ENCODE results near the gene NUPR1.
"Not testable (repeated sequence)": the region's sequence is repeated elsewhere in the genome, so short reads cannot be mapped to it uniquely, and the experiment has no call there.

The NUPR1 gene

DNA sequence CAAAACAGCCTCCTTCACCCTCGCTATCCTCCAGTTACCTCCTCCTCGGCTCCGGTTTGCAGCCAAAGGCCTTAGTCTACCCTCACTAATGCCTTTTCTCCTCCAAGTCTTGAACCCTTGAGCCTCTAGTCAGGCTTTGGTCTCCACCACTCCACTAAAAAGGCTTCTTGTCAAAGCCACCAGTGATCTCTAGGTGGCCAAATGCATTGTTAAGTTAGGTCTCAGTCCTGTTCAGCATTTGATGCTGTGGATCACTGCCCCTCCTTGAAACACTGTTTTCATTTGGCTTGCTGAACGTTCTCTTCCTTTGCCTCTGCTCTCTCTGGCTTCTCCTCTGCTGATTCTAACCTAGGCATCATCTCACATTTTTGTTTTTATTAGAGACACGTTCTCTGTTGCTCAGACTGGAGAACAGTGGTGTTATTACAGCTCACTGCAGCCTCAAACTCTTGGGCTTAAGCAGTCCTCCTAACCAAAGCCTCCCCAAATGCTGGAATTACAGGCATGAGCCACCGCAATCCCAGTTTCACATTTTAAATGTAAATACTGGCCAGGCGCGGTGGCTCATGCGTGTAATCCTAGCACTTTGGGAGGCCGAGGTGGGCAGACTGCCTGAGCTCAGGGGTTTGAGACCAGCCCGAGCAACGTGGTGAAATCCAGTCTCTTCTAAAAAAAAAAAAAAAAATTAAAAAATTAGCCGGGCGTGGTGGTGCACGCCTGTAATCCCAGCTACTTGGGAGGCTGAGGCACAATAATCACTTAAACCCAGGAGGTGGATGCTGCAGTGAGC is 16.1 kb upstream of the NUPR1 start:
- DNase-seq (ENCODE audit: low spot score): no peak

DNA sequence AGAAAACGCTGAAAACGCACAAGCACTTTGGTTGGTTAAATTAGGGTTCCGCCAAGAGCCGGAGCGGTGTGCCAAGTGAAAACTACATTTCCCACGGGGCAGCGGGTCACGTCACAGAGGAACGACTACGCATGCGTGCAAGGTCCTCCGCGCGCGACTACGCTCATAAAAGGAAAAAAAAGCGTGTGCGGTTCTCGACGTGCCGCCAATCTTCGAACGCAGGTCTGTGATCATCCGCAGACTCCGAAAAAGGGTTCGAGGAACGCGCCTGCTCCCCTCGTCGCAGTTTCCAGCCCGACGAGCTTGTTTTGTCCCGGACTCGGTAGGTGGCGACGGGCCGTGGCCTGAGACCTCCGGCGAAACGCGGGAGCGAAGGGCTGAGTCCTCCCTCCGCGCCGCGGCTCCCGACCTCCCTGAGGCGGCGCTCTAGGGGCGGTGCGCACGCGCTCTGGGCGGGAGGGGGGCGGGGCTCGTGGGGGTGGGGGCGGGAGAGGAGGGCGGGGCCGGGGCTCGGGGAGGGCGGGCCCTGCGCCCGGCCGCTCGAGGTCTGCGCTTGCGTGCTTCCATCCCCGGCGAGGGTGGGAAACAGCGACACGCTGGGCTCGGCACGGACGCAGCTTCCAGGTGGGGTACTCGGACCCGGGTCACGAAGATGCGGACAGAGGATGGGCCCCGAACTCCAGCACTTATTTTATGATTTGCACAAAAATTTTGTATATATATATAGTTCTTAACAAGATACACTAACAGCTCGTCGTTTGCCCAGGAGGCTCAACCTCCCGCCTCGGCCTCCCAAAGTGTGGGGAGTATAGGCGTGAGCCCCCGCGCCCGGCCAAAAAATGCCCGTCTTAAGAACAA is 15.2 kb upstream of the NUPR1 start, which contains the start of gene SGF29:
Gene SGF29, plus strand, starts transcription at position 145 of the 858 bp plus-strand sequence. CDS start 27,150 bp downstream, outside the sequence.
- DNase-seq (ENCODE audit: low spot score): peak; percentile 95

DNA sequence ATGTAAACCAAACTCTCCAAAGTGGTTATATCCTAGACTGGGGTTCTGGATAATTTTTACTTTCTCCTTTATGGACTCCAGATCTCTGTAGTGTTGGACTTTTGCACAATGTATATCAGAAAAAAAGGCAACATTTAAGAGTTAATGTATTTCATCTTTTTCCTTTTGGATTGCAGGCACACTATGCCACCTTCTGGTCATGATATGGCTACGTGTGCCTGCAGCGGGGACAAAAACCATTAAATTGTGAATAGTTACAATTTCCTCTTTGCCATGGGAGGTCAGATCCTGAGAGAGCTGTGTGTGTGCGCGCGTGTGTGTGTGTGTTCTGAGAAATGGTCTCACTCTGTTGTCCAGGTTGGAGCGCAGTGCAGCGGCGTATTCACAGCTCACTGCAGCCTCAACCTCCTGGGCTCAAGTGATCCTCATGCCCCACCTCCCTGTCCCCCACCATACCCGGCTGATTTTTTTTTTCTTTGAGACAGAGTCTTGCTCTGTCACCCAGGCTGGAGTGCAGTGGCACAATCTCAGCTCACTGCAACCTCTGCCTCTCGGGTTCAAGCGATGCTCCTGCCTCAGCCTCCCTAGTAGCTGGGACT is 10.6 kb upstream of the NUPR1 start:
- no peak for DNase-seq (ENCODE audit: low spot score)

DNA sequence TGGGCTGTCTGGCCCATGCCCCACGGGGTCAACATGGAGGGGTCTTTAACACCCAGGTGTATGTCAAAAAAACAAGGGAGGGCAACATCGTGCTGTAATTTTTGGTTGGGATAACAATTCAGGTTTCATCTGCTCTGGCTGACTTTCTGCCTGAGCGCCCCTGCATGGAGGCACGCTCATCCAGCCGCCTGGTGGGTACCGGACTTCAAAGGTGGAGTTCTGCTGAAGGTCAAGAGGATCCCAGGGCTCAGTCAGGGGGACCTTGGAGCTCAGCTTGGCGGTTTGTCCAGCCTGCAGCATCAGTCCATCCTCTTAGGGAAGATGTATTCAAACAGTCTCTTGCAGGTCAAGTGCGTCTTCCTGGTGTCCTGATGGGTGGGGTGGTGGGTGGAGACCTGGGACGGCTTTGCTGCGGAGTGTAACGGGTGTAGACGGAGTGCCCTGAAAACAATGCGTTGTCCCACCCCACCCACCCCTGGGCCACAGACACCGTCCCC is 9.6 kb upstream of the NUPR1 start:
- no peak for DNase-seq (ENCODE audit: low spot score)

DNA sequence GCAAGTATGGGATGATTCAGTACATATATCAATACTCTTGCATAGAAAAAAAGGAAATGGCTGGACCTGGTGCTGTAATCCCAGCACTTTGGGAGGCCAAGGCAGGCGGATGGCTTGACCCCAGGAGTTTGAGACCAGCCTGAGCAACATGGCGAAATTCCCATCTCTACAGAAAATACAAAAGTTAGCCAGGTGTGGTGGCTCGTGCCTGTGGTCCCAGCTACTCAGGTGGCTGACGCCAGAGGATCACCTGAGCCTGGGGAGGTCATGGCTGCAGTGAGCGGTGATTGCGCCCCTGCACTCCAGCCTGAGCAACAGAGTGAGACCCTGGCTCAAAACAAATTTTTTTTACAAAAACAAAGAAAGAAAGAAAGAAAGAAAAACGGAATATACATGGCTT is 7.9 kb upstream of the NUPR1 start:
- no peak for DNase-seq (ENCODE audit: low spot score)

DNA sequence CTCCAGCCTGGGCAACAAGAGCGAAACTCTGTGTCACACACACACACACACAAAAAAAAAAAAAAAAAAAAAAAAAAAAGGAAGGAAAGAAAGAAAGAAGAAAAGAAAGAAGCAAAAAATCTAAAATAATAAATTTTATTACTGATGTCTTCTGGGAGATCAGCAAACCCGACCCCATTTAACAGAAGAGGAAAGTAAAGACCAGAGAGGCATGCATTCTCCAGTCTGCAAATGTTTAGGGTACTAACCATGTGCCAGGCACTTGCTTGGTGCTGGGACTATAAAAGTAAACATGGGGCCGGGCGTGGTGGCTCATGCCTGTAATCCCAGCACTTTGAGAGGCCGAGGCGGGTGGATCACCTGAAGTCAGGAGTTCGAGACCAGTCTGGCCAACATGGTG is 7.2 kb upstream of the NUPR1 start:
- DNase-seq (ENCODE audit: low spot score): not testable (repeated sequence)

DNA sequence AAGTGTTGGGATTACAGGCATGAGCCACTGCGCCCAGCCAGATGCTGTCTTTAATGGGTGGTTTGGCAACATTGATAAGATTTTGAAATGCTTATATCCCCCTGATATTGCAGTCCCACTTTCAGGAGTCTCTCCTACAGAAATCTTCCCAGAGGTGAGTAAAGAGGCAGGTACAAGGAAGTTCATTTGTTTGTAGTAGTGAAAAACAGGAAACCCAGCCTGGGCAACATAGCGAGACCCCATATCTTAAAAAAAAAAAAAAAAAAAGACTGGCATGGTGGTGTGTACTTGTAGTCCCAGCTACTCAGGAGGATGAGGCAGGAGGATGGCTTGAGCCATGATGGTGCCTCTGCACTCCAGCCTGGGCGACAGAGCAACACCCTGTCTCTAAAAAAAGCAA is 6.2 kb upstream of the NUPR1 start:
- no peak for DNase-seq (ENCODE audit: low spot score)

DNA sequence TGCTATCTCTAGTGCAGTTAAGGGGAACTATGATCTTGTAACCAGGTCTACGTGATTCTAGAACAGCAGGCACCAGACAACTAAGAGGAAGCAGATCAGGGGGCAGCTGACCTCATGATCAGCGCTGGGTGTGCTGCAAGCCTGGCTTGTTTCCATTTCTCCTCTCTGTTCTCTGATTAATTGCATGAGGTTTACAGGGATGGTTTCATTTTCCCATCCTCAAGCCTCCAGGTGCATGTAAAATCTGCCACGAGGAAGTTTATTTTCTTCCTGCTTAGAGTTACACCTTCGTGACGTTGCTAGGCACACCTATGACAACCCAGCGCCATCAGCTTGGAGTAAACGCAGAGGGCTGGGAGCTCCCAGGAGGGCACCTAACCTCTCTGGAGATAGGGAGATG is 4.3 kb upstream of the NUPR1 start:
- DNase-seq (ENCODE audit: low spot score): peak; percentile 28

DNA sequence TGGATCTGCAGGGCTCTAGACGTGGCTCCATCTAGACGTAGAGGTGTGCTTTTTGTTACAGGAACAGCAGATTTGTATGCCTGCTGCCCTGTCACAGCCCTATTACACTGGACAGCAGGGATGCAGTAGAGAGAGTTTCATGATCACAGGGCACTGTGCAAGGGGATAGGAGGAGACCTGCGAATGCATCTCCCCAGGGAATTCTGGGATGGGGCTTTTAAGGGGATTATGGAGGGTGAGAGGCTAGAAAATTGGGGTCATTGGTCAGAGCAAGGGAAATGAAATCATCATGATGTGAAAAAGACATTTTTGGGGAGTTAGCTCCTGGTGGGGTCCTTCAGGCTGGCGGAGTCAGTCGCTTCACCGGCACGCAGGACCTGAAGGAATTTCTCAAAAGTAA is 3.9 kb upstream of the NUPR1 start:
- no peak for DNase-seq (ENCODE audit: low spot score)

DNA sequence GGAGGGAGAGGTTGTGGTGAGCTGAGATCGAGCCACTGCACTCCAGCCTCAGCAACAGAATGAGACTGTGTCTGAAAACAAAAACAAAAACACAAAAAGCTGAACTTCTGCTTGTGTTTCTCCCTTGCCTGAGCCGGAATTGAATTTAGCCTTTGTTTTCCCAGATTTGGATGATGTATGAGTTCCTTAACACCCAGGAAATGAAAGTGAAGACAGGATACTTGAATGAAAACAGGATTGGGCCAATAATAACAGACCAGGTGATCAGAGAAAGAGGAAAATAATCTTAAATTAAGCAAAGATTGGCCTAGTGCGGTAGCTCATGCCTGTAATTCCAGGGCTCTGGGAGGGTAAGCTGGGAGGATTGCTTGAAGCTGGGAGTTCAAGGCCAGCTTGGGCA is 1.6 kb upstream of the NUPR1 start:
- no peak for DNase-seq (ENCODE audit: low spot score)

DNA sequence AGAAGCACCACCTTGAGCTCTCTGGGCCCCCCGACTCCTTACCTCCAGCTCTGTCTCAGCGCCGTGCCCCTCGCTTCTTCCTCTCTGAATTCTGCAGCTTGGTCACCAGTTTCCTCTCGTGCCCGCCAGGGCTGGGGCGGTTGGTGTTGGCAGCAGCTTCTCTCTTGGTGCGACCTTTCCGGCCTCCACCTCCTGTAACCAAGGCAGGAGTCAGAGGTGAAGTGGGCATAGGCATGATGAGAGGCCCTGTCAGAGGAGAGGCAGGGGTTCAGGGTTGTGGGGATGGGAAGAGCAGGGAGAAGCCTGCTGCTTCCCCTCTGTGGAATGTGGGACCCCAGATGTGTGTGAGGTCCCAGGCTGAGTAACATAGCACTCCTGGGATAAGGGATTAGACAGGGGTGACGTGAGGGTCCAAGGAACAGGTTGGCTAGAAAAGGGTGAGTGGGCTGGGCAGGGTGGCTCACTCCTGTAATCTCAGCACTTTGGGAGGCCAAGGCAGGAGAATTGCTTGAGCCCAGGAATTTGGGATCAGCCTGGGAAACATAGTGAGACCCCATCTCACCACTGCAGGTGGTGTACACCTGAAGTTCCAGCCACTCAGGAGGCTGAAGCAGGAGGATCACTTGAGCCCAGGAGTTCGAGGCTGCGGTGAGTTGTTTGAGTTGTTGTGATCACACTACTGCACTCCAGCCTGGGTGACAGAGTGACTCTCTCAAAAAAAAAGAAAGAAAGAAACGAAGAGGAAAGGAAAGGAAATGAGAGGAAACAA is 626 bp downstream of the NUPR1 start:
- no peak for DNase-seq (ENCODE audit: low spot score)

DNA sequence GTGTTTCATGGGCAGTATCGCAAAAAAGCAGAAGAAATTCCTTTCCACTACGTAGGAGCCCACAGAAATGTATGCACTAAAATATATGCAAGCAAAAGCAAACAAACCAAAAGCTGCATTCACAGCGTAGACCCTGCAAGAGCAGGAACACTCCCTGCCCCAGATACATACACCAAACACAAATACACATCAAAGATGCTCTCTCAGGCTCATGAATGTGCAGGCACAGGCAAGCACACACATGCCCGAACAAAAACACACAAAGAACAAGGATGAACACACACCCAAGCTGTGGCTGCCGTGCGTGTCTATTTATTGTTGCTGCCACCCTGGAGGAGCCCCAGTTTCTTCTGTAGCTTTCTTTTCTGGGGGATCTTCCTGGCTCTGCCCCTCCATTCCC is 1.7 kb downstream of the NUPR1 start:
- no peak for DNase-seq (ENCODE audit: low spot score)

DNA sequence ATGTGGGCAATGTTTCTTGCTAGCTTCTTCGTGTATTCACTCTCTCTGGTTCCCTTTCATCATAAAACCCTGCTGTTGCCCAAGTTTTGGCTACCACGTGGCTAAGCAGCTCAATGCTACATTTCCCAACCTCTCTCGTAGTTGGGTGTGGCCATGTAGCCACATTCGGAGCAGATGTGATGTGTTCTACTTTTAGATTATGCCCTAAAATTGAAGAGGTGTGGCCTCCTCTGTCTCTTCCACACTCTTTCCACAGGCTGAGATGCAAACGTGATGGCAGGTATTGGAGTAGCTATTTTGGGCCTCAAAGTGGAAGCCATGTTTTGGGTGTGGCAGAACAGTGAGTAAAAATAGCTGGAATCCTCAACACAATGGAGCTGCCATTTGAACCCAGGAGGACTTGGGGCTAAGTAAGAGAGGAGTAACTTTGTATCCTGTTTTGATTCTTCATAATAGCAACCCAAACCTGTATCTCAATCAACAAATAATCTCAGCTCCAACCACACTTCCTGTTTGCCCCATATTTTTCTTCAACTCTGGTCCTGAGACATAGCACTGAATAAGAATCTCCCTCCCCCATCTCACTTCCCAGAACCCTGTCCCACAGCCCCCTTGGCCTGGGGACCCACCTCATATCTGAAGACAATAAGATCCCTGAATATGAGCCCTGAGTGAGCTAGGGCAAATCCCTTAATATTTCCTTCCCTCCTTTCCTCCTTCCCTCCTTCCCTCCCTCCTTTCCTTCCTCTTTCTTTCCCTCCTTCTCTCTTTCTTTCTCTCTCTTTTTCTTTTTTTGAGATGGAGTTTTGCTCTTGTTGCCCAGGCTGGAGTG is 4.0 kb downstream of the NUPR1 start:
- DNase-seq (ENCODE audit: low spot score): no peak

DNA sequence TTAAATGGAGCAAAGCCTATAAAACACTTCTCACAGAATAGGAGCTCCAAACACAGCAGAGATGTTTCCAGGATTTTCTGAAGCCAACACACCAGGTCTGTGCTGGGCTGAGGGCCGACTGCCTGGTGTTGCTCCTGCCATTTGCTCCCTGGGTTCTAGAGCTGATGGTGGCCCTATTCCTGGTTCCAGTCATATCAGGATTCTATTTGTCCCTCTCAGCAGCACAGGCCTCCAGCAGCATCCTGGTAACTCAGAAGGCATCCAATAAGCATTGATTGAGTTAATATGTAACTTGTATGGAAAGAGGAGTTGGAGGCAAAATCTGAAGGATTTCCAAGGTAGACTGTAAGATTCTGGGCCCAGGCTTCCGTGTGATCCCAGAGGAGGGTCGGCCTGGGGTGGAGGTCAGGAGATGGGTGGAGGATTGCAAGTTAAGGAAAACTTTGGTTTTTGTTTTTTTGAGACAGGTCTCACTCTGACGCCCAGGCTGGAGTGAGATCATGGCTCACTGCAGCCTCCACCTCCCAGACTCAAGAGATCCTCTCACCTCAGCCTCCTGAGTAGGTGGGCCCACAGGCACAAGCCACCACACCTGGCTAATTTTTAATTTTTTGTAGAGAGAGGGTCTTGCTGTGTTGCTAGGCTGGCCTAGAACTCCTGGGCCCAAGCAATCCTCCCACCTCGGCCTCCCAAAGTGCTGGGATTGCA is 5.7 kb downstream of the NUPR1 start:
- no peak for DNase-seq (ENCODE audit: low spot score)

DNA sequence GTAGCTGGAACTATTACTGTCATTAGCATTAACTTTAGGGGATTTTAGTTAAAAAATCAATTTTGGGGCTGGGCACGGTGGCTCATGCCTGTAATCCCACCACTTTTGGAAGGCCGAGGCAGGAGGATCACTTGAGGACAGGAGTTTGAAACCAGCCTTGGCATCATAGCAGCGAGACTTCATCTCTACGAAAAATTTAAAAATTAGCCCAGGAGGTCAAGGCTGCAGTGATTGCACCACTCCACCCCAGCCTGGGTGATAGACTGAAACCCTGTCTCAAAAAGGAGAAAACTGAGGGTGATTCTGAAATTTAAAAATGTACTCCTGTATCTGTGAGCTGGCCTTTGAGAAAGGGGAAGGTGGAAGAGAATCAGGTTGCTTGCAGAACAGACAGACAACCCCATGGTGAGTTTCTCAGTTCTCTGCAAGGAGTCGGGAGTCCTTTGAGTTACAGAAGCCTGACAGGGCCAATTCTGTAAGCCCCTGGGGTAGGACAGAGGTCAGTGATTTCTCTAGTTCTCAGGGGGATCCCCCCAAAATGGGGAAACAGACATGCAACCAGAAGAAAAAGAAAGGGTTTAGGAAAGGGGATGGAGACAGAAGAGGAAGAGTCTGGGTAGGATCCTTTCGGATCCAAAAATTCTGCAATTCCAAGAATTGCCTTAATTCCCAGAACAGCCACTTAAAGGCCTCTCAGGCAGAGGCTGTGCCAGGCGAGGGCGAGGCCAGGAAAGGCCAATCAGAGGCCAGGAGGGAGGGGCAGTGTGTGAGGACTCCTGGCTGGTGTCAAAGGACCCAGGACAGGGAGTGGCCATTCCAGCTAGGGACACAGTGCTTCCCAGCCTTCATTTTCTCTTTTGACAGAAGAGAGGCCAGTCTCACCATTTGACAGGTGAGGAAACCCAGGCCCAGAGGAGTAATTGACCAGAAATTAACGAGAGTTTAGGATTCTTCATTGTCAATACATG is 6.7 kb downstream of the NUPR1 start:
- no peak for DNase-seq (ENCODE audit: low spot score)

DNA sequence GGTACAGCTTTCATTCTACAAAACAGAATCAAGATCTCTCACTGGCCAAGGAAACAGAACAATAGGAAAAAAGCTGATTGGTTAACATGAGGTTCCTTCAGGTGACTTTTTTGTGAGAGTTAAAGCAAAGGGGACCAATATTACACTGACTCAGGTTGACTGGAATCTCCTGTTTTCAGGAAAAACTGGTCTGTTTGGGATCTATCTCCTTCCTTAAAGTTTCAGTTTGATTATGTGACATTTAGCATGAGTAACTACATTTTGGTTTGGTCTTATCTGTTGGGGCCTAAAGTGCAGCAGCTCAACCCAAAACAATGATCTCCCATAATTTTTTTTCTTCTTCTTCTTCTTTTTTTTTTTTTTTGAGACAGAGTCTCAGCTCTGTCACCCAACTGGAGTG is 9.7 kb downstream of the NUPR1 start:
- no peak for DNase-seq (ENCODE audit: low spot score)

DNA sequence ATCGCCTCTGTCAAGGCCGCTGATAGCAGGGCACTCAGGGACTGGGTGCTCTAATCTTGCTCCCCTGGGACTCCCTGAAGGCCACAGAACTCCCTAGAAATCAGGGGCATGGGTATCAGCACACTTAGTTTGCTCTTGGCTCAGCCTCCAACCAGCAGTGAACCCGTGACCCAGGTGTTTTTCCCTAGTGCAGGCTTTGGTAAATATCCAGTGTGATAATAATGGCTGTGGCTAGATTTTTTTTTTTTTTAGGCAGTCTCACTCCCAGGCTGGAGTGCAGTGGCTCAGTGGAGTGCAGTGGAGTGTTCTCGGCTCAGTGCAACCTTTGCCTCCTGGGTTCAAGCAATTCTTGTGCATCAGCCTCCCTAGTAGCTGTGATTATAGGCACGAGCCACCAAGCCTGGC is 10.3 kb downstream of the NUPR1 start:
- DNase-seq (ENCODE audit: low spot score): no peak

DNA sequence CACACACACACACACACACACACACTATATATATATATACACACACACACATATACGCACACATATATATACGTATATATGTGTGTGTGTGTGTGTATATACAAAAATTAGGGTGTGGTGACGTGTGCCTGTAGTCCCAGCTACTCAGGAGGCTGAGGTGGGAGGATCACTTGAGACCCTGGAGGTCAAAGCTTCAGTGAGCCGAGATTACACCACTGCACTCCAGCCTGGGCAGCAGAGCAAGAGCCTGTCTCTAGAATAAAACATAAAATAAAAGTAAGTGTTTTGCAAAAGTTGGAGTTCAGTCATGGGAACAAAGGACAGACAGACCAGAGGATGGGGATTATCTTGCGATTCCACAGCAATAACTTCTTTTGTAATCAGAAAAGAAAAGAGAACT is 10.8 kb downstream of the NUPR1 start:
- no peak for DNase-seq (ENCODE audit: low spot score)

DNA sequence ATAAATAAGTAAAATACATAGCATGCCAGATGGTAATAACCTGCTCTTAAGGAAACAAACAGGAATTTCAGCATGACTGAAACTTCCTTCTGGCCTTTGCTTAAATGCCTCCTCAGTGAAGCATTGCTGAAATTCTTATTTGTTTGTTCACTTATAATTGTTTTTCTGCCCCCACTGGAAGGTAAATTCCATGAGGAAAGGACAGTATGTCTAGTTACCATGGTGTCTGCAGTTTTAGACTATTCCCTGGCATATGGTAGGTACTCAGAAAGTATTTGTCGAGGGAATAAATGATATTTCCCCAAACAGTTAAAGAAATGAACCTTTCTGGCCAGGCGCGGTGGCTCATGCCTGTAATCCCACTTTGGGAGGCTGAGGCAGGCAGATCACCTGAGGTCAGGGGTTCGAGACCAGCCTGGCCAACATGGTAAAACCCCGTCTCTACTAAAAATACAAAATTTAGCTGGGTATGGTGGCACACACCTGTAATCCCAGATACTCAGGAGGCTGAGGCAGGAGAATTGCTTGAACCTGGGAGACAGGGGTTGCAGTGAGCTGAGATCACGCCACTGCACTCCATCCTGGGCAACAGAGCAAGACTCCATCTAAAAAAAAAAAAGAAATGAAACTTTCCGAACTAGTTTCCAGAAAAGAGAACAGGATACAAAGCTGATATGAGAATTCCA is 11.5 kb downstream of the NUPR1 start:
- DNase-seq (ENCODE audit: low spot score): not testable (repeated sequence)

All from LoVo (cell line).